Transverse colon (tissue), 4 donors: Measurements from ENCODE around the gene C1orf210. TPM values are rescaled to one million over a fixed set of nuclear protein-coding genes. Genes with fewer than 3 reads are reported as not detected.
A peak's percentile ranks its signal among the peaks of the same experiment; 100 is the strongest.

ENCODE experiments used
- DNase-seq: peaks from one replicate; pipeline ENCODE4 v3.0.0-alpha.2; 2019
- H3K27ac ChIP-seq, 4 donors: fragments of 200-600 bp; sonication (generic); 2 replicates each; pipeline ENCODE4 v1.5.1; 2016 to 2018; ENCODE audit warnings: inconsistent platforms in 4 of 4
- H3K27me3 ChIP-seq: fragments of 200-600 bp; sonication (generic); 2 replicates; pipeline ENCODE4 v1.5.1; 2017; ENCODE audit warnings: inconsistent platforms
- H3K36me3 ChIP-seq, 4 donors: fragments of 200-600 bp; sonication (generic); 2 replicates each; pipeline ENCODE4 v1.5.1; 2017 to 2019; ENCODE audit warnings: inconsistent platforms in 4 of 4
- H3K4me1 ChIP-seq, 4 donors: fragments of 200-600 bp; sonication (generic); 2 replicates each; pipeline ENCODE4 v1.5.1; 2017 to 2020; ENCODE audit warnings: inconsistent platforms in 4 of 4
- H3K4me3 ChIP-seq, 4 donors: fragments of 200-600 bp; sonication (generic); 1 replicate in 1 of 4; 2 replicates in 3 of 4; pipeline versions ENCODE4 v1.5.1 to v1.6.1; 2017 to 2019; ENCODE audit warnings: inconsistent platforms in 4 of 4
- H3K9me3 ChIP-seq, 2 donors: fragments of 200-600 bp; sonication (generic); 2 replicates each; pipeline ENCODE4 v1.5.1; 2017 to 2019; ENCODE audit warnings: inconsistent platforms in 2 of 2
- EP300 ChIP-seq: sonication (generic); formaldehyde crosslinking; IDR thresholded peaks from one replicate; pipeline ENCODE4 v1.6.1; 2017; ENCODE audit warnings: antibody characterized with exemption, low read depth
- POLR2A ChIP-seq: fragments of 450-650 bp; IDR thresholded peaks from one replicate; pipeline ENCODE4 v1.6.1; 2016; ENCODE audit warnings: antibody characterized with exemption, mild to moderate bottlenecking, moderate library complexity
- POLR2AphosphoS5 ChIP-seq, 3 donors: sonication (generic); formaldehyde crosslinking; IDR thresholded peaks; one replicate each; pipeline ENCODE4 v1.6.1; 2016; ENCODE audit warnings: antibody characterized with exemption in 3 of 3
- WGBS, 2 donors: methylation state at CpG; one replicate each; pipeline ENCODE4 v1.1.5; 2018; ENCODE audit warnings: low coverage in 1 of 2; 5-methylcytosine and 5-hydroxymethylcytosine counted together
- in situ Hi-C, 4 donors: fragments of 200-750 bp; cut with MboI; loops; one replicate each; pipeline versions ENCODE4 v1.15.0 to v1.15.1; 2017; ENCODE audit warnings: low sequenced_read_pairs in 3 of 4, low pct_ligation_motif_present in 1 of 4, low pct_unique_long_range_greater_than_20kb in 1 of 4
- intact Hi-C: fragments of 100-400 bp; cut with DNase I; formaldehyde crosslinking; loops from one replicate; pipeline ENCODE4 v1.15.1; 2023; ENCODE audit warnings: low total_unique reads
- total RNA-seq, 4 donors: library from RNA; depleted of rRNA; stranded (reverse); fragments of >200 nt; gene quantifications; one replicate each; pipeline ENCODE4 v1.1.0, GENCODE V29; 2016
- TF ChIP-seq, protein P1 (sequence below), 5 experiments: fragments of 200-600 bp in 3 of 5; fragments of 450-650 bp in 2 of 5; sonication (generic) in 3 of 5; IDR thresholded peaks; 1 replicate in 2 of 5; 2 replicates in 3 of 5; pipeline ENCODE4 v1.5.1; 2016 to 2017; ENCODE audit warnings: antibody characterized with exemption in 5 of 5, inconsistent platforms in 3 of 5, mild to moderate bottlenecking in 2 of 5, moderate library complexity in 1 of 5

The C1orf210 gene
- total RNA-seq, 4 donors from 2014 or later = 43.8 to 100 (median 57.6) TPM

DNA sequence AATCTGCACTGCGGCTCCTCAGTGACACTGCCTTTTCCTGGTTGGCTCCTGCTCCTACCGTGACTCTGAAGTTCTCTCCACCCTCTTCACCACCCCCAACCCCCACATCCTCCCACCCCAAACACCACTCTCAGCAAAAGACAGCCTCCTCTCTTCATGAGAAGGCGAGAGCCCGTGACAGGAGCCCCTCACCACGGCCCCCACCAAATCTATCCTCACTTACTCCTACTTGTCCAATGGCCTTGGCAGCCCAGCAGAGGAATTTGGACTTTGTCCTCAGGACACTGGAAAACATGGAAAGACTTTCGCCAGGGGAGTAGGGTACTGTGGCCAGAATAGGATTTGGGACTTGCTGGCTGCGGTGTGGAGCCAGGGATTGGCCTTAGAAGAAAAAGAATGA is 8.7 kb downstream of the C1orf210 start:
- H3K9me3 ChIP-seq = no peaks in the 10 kb centered on the region
- H3K27ac ChIP-seq = no peak overlapping the region
- intact Hi-C loops = no loop called here
- H3K36me3 ChIP-seq = no peaks in the 10 kb centered on the region
- 70 to 90% methylated on average over 4 to 7 of the region's 7 CpGs for WGBS, 2 donors
- no peak for TF ChIP-seq POLR2AphosphoS5 (IDR thresholded peaks at IDR 0.05)
- no peak for TF ChIP-seq POLR2A
- H3K4me1 ChIP-seq = peaks cover 0 to 10% (median 4%) of the 10 kb centered on the region in 4 donors
- DNase-seq = no peak
- in situ Hi-C loops = no loop called here
- H3K4me3 ChIP-seq = no peak overlapping the region
- H3K27me3 ChIP-seq = no peaks in the 10 kb centered on the region

DNA sequence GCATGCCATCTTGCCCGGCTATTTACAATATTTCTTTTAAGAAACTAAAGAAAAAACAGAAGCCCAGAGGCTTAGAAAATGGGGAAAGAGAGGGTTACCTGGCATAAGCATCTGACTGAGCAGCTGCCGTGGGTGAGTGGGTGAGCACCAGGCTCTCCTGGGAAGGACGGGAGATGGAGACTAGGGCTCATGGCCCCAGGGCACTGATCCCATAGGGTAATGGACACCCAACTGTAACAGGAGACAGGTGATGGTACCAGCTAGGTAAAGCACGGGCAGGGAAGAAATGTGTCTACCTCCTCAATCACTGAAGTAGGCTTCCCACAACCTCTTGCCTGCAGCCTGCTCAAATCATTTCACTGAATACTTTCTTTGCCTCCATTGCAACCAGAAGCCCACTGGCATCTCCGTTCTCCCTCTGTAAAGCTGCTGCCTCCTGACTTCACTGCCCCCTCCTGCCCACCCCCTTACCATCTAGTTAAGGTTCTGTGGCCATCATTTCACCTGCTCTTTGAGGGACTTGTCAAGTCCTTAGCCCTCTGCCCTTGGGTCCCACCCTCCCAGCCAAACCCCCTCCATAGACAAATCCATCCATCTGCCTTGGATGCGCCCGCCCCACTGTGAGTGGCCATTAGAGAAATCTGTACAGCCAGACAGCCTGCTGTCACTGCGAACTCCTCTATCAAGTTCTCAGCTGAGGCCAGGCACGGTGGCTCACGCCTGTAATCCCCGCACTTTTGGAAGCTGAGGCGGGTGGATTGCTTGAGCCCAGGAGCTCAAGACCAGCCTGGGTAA is 9.4 kb downstream of the C1orf210 start:
- no peak for DNase-seq
- peaks cover 0 to 16% (median 9%) of the 10 kb centered on the region in 4 donors for H3K4me1 ChIP-seq

DNA sequence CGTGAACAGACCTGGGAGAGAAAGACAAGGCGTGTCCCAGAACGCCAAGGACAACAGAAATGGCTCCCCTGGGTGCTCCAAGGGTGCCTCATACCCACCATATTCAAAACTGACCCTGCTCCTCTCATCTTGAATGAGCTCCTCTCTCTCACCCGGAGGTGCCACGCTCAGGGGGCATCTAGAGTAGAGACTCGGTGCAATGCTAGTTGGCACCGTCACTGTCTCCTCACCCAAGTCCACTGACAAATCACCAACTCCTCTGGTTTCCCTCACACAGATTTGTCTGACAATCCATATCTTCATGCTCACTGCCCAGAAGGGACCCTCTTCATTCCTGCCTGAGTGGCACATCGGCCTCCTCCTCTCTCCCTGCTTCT is 10.6 kb downstream of the C1orf210 start:
- DNase-seq = no peak
- Histone ChIP-seq H3K27ac (peak overlapping the region in 2 of 4 donors; percentile 6 to 30), H3K36me3 (no peaks in the 10 kb centered on the region), H3K4me1 (peaks cover 0 to 25% (median 19%) of the 10 kb centered on the region in 4 donors), H3K4me3 (no peak overlapping the region), H3K27me3 (no peaks in the 10 kb centered on the region), H3K9me3 (no peaks in the 10 kb centered on the region)
- in situ Hi-C loops = no loop called here
- intact Hi-C loops = no loop called here
- WGBS, 2 donors = 86 to 95% methylated on average over 4 to 8 of the region's 8 CpGs
- no peak for TF ChIP-seq POLR2AphosphoS5 (IDR thresholded peaks at IDR 0.05)
- TF ChIP-seq, protein P1, sequence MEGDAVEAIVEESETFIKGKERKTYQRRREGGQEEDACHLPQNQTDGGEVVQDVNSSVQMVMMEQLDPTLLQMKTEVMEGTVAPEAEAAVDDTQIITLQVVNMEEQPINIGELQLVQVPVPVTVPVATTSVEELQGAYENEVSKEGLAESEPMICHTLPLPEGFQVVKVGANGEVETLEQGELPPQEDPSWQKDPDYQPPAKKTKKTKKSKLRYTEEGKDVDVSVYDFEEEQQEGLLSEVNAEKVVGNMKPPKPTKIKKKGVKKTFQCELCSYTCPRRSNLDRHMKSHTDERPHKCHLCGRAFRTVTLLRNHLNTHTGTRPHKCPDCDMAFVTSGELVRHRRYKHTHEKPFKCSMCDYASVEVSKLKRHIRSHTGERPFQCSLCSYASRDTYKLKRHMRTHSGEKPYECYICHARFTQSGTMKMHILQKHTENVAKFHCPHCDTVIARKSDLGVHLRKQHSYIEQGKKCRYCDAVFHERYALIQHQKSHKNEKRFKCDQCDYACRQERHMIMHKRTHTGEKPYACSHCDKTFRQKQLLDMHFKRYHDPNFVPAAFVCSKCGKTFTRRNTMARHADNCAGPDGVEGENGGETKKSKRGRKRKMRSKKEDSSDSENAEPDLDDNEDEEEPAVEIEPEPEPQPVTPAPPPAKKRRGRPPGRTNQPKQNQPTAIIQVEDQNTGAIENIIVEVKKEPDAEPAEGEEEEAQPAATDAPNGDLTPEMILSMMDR (IDR thresholded peaks at IDR 0.05) = no peak
- TF ChIP-seq EP300 = no peak
- no peak for TF ChIP-seq POLR2A

More for the DNA sequence above, 9.4 kb downstream of the C1orf210 start:
- TF ChIP-seq POLR2A = no peak
- TF ChIP-seq, protein P1 (IDR thresholded peaks at IDR 0.05) = no peak
- TF ChIP-seq POLR2AphosphoS5 (IDR thresholded peaks at IDR 0.05) = no peak
- TF ChIP-seq EP300 = no peak
- Histone ChIP-seq H3K36me3 (no peaks in the 10 kb centered on the region), H3K27ac (no peak overlapping the region), H3K9me3 (no peaks in the 10 kb centered on the region), H3K4me3 (no peak overlapping the region), H3K27me3 (no peaks in the 10 kb centered on the region)
- WGBS, 2 donors = 86 to 89% methylated on average over 5 to 12 of the region's 12 CpGs
- intact Hi-C loops (no loop called here), in situ Hi-C loops (no loop called here)

DNA sequence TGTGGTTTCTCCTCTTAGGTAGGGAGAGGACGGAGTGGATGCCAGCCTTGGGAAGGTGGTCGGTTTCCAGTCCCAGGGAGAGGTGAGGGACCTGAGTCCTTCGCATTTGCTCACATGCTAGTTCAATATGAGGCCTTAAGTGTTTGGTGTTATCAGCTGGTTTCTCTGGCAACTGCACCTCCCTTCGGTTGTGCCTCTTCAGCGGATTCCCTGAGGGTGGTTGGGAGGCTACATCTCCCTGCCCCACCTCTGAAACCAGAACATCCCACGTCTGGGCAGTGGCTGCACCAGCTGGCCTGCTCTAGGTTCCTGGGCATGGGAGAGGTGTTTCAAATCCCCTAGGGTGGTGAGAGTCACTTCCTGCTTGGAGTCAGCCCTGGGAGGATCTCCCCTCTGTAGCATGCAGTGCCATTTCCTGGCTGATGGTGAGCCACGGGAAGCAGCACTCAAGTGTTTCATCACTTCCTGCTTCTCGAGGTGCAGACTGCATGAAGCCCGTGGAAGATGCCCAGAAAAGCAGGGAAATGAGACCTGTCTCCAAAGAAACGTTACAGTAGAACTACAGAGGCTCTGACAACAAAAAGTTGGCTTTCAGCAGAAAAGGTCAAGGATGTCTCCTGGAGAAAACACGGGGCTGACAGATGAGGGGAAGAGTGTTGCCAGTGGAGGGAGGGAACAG is 11.1 kb downstream of the C1orf210 start:
- Histone ChIP-seq H3K4me1 (peaks cover 0 to 30% (median 19%) of the 10 kb centered on the region in 4 donors), H3K27ac (peak overlapping the region in 3 of 4 donors; percentile 6 to 33 (median 30)), H3K9me3 (no peaks in the 10 kb centered on the region), H3K4me3 (no peak overlapping the region), H3K27me3 (no peaks in the 10 kb centered on the region), H3K36me3 (no peaks in the 10 kb centered on the region)
- 12 to 47% methylated on average over 4 to 11 of the region's 11 CpGs for WGBS, 2 donors
- no peak for DNase-seq
- in situ Hi-C loops (no loop called here), intact Hi-C loops (no loop called here)
- TF ChIP-seq EP300 (no peak), POLR2AphosphoS5 (IDR thresholded peaks at IDR 0.05) (no peak), POLR2A (no peak)
- TF ChIP-seq, protein P1 (IDR thresholded peaks at IDR 0.05) = peak in 1 of 5 experiments; percentile 8
